A549 (cell line): ENCODE measurements around the gene NPHP1. TPM values are rescaled to one million over a fixed set of nuclear protein-coding genes. Genes with fewer than 3 reads are reported as not detected.

Source experiments
- ATAC-seq, 2 experiments: fragments of 200-7000 bp in 1 of 2; fragments of >200 bp in 1 of 2; cut with Nextera tagmentation in 1 of 2; cut with Tn5 transposase in 1 of 2; 3 replicates each; pipeline versions ENCODE4 v1.8.0 to v1.9.1; 2018 to 2020; ENCODE audit warnings: mild to moderate bottlenecking in 1 of 2, moderate library complexity in 1 of 2
- CTCF ChIA-PET: fragments of 300-600 bp; sonication (Branson Sonifier 250); formaldehyde crosslinking; extraction: SDS; loops from one replicate; lab custom pipeline; 2021; ENCODE audit warnings: antibody characterized with exemption, inconsistent platforms; lab: Yijun Ruan, JAX
- POLR2A ChIA-PET: fragments of 350-600 bp; formaldehyde crosslinking; extraction: SDS; loops from one replicate; lab custom pipeline; 2021; ENCODE audit warnings: antibody characterized with exemption, inconsistent platforms; lab: Yijun Ruan, JAX
- DNase-seq, 2 experiments: peaks; one replicate each; pipeline versions ENCODE4 v3.0.0 to v3.0.0-alpha.2; 2011 to 2016; ENCODE audit warnings: low read depth in 1 of 2, low spot score in 1 of 2
- FAIRE-seq: peaks from 2 replicates; lab custom pipeline; 2011; peaks lifted over from hg19 to GRCh38; lab: Jason Lieb, UNC
- H3K27ac ChIP-seq, 2 experiments: fragments of >200 bp; sonication (Bioruptor Twin); formaldehyde crosslinking; 3 replicates each; pipeline ENCODE4 v1.5.1; 2016 to 2017
- H3K4me1 ChIP-seq: fragments of >200 bp; sonication (Bioruptor Twin); formaldehyde crosslinking; 3 replicates; pipeline ENCODE4 v1.6.1; 2016
- H3K4me2 ChIP-seq: fragments of >200 bp; sonication (Bioruptor Twin); formaldehyde crosslinking; 3 replicates; pipeline ENCODE4 v1.6.1; 2016
- H3K4me3 ChIP-seq: fragments of >200 bp; sonication (Bioruptor Twin); formaldehyde crosslinking; 3 replicates; pipeline ENCODE4 v1.5.1; 2016
- H3K9me3 ChIP-seq: fragments of >200 bp; sonication (Bioruptor Twin); formaldehyde crosslinking; 3 replicates; pipeline ENCODE4 v1.6.1; 2016
- BHLHE40 ChIP-seq: IDR thresholded peaks from 2 replicates; pipeline ENCODE4 v1.6.1; 2012; ENCODE audit warnings: low read depth, low read length, inconsistent platforms
- CBX8 ChIP-seq: fragments of 200-600 bp; sonication (generic); IDR thresholded peaks from 2 replicates; pipeline ENCODE4 v1.6.1; 2016
- CEBPB ChIP-seq, 2 experiments: fragments of >200 bp in 1 of 2; sonication (Bioruptor Twin) in 1 of 2; formaldehyde crosslinking in 1 of 2; IDR thresholded peaks; 2 replicates each; pipeline ENCODE4 v1.6.1; 2012 to 2016
- FOSL2 ChIP-seq, 2 experiments: fragments of 450-650 bp in 1 of 2; fragments of >200 bp in 1 of 2; sonication (Bioruptor Twin) in 1 of 2; formaldehyde crosslinking; IDR thresholded peaks; 2 replicates each; pipeline versions ENCODE4 v1.5.0 to v1.6.1; 2016 to 2020; ENCODE audit warnings: mild to moderate bottlenecking in 1 of 2, moderate library complexity in 1 of 2
- JUNB ChIP-seq: fragments of >200 bp; sonication (Bioruptor Twin); formaldehyde crosslinking; IDR thresholded peaks from 2 replicates; pipeline ENCODE4 v1.6.1; 2016
- MAFK ChIP-seq: fragments of 450-650 bp; IDR thresholded peaks from 2 replicates; pipeline ENCODE4 v1.6.1; 2014; ENCODE audit not compliant: partially characterized antibody
- MAZ ChIP-seq: fragments of 150-350 bp; IDR thresholded peaks from 2 replicates; pipeline ENCODE4 v1.6.1; 2014; ENCODE audit warnings: antibody characterized with exemption, low read depth, low read length, borderline replicate concordance
- NFE2L2 ChIP-seq: fragments of 150-350 bp; conservative IDR thresholded peaks from 2 replicates; pipeline ENCODE4 v1.6.1; 2014; ENCODE audit warnings: low read length
- NPAS2 ChIP-seq: fragments of 250-450 bp; sonication (Bioruptor Pico); IDR thresholded peaks from 2 replicates; pipeline ENCODE4 v1.8.0; 2022; ENCODE audit warnings: mild to moderate bottlenecking, moderate library complexity, borderline replicate concordance
- POLR2A ChIP-seq: IDR thresholded peaks from 2 replicates; pipeline ENCODE4 v1.6.1; 2012; ENCODE audit warnings: mild to moderate bottlenecking, low read length
- RCOR1 ChIP-seq: fragments of 150-350 bp; IDR thresholded peaks from 2 replicates; pipeline ENCODE4 v1.6.1; 2014; ENCODE audit warnings: antibody characterized with exemption, low read length, low read depth
- RNF2 ChIP-seq: fragments of 200-600 bp; sonication (generic); IDR thresholded peaks from 2 replicates; pipeline ENCODE4 v1.6.1; 2016; ENCODE audit warnings: low read depth, mild to moderate bottlenecking, antibody characterized with exemption, moderate library complexity, borderline replicate concordance
- TP53 ChIP-seq: fragments of 250-450 bp; sonication (Bioruptor Pico); IDR thresholded peaks from 2 replicates; pipeline ENCODE4 v1.5.0; 2021; ENCODE audit warnings: mild to moderate bottlenecking, moderate library complexity
- ZC3H11A ChIP-seq: fragments of 450-650 bp; IDR thresholded peaks from 2 replicates; pipeline ENCODE4 v1.6.1; 2014; ENCODE audit warnings: antibody characterized with exemption, mild to moderate bottlenecking
- WGBS: methylation state at CpG from one replicate; pipeline ENCODE4 v1.1.6; 2017; ENCODE audit errors: missing lambda C conversion rate; 5-methylcytosine and 5-hydroxymethylcytosine counted together
- polyA plus RNA-seq, 4 experiments: library from polyadenylated mRNA; depleted of rRNA in 3 of 4; stranded (reverse); fragments of >200 nt; fragmentation: RNase III in 1 of 4; extraction: RNeasy Plus Mini Kit Qiagen cat#74134 plus additional on column Dnase treatment in 1 of 4; gene quantifications; 2 replicates in 3 of 4; 3 replicates in 1 of 4; pipeline ENCODE4 v1.2.3, GENCODE V29; 2011 to 2017
- TF ChIP-seq, protein P1 (sequence below): fragments of 150-350 bp; IDR thresholded peaks from 2 replicates; pipeline ENCODE4 v1.6.1; 2014; ENCODE audit warnings: low read depth, mild to moderate bottlenecking, low read length
- TF ChIP-seq, protein P2 (sequence below): fragments of 250-450 bp; sonication (Bioruptor Pico); IDR thresholded peaks from 2 replicates; pipeline ENCODE4 v1.5.0; 2020; ENCODE audit warnings: low read depth, mild to moderate bottlenecking, moderate library complexity
- TF ChIP-seq, protein P3 (sequence below): fragments of >200 bp; sonication (Bioruptor Twin); formaldehyde crosslinking; IDR thresholded peaks from 3 replicates; pipeline ENCODE4 v1.5.1; 2016
- TF ChIP-seq, protein P4 (sequence below): fragments of 450-650 bp; IDR thresholded peaks from 2 replicates; pipeline ENCODE4 v1.6.1; 2014; ENCODE audit warnings: antibody characterized with exemption
- TF ChIP-seq, protein P5 (sequence below): IDR thresholded peaks from 2 replicates; pipeline ENCODE4 v1.6.1; 2012

NPHP1 gene
- polyA plus RNA-seq, 2 of the 4 experiments (the other 2 are of a cell fraction), result 8.4 to 15.4 TPM

DNA sequence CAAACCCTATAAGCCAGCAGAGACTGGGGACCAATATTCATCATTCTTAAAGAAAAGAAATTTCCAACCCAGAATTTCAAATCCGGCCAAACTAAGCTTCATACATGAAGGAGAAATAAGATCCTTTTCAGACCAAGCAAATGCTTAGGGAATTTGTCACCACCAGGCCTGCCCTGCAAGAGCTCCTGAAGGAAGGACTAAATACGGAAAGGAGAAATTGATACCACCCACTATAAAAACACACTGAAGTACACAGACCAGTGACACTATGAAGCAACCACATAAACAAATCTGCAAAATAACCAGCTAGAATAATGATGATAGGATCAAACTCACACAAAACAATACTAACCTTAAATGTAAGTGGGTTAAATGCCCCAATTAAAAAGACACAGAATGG lies 22.4 kb downstream of the NPHP1 start (continued):
- TF ChIP-seq TP53 (CRISPR knock-in tag), result no peak
- TF ChIP-seq, protein P1, sequence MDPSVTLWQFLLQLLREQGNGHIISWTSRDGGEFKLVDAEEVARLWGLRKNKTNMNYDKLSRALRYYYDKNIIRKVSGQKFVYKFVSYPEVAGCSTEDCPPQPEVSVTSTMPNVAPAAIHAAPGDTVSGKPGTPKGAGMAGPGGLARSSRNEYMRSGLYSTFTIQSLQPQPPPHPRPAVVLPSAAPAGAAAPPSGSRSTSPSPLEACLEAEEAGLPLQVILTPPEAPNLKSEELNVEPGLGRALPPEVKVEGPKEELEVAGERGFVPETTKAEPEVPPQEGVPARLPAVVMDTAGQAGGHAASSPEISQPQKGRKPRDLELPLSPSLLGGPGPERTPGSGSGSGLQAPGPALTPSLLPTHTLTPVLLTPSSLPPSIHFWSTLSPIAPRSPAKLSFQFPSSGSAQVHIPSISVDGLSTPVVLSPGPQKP, result no peak
- TF ChIP-seq BHLHE40, result no peak
- TF ChIP-seq NPAS2 (CRISPR knock-in tag), result no peak
- TF ChIP-seq, protein P2, sequence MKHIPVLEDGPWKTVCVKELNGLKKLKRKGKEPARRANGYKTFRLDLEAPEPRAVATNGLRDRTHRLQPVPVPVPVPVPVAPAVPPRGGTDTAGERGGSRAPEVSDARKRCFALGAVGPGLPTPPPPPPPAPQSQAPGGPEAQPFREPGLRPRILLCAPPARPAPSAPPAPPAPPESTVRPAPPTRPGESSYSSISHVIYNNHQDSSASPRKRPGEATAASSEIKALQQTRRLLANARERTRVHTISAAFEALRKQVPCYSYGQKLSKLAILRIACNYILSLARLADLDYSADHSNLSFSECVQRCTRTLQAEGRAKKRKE, result no peak
- TF ChIP-seq MAFK, result no peak

DNA sequence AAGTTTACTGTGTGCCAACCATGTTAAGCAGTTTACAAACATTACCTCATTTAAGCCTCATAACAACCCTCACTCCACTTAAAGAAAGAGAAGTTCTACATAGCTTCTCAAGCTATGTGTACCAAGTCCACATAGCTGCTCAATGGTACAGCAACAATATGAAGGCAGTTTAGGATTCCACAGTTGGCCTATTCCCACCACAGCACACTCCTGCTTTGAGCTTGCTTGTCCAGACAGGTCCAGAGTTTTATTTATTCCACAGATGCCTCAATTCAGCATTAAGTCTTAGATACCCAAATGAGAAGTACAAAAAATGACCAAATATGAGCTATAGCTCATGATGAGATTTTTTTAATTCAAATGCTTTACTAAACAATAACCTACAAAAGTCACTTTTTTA lies 24.8 kb downstream of the NPHP1 start:
- no peak overlapping the region for H3K27ac ChIP-seq
- ChIA-PET CTCF (interaction anchor here (3.5 kb wide), 1 partner anchor 65 kb away, joined by 14 read pairs; the partner anchor contains the start of gene MALL), POLR2A (no interaction called here)
- H3K4me2 ChIP-seq, result no peak overlapping the region
- peaks cover 10% of the 10 kb centered on the region; the same call in 1 of the 3 replicates for H3K9me3 ChIP-seq
- DNase-seq, result no peak
- H3K4me3 ChIP-seq, result no peak overlapping the region
- no peak for FAIRE-seq
- ATAC-seq, result no peak
- no peak for TF ChIP-seq NFE2L2
- TF ChIP-seq, protein P1, result no peak
- TF ChIP-seq, protein P3, sequence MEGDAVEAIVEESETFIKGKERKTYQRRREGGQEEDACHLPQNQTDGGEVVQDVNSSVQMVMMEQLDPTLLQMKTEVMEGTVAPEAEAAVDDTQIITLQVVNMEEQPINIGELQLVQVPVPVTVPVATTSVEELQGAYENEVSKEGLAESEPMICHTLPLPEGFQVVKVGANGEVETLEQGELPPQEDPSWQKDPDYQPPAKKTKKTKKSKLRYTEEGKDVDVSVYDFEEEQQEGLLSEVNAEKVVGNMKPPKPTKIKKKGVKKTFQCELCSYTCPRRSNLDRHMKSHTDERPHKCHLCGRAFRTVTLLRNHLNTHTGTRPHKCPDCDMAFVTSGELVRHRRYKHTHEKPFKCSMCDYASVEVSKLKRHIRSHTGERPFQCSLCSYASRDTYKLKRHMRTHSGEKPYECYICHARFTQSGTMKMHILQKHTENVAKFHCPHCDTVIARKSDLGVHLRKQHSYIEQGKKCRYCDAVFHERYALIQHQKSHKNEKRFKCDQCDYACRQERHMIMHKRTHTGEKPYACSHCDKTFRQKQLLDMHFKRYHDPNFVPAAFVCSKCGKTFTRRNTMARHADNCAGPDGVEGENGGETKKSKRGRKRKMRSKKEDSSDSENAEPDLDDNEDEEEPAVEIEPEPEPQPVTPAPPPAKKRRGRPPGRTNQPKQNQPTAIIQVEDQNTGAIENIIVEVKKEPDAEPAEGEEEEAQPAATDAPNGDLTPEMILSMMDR, result no peak
- TF ChIP-seq POLR2A, result no peak
- no peak for TF ChIP-seq MAFK
- TF ChIP-seq, protein P4, sequence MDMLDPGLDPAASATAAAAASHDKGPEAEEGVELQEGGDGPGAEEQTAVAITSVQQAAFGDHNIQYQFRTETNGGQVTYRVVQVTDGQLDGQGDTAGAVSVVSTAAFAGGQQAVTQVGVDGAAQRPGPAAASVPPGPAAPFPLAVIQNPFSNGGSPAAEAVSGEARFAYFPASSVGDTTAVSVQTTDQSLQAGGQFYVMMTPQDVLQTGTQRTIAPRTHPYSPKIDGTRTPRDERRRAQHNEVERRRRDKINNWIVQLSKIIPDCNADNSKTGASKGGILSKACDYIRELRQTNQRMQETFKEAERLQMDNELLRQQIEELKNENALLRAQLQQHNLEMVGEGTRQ, result no peak
- no peak for TF ChIP-seq MAZ
- TF ChIP-seq RCOR1, result no peak
- TF ChIP-seq ZC3H11A, result no peak
- TF ChIP-seq RNF2, result no peak
- TF ChIP-seq, protein P5, sequence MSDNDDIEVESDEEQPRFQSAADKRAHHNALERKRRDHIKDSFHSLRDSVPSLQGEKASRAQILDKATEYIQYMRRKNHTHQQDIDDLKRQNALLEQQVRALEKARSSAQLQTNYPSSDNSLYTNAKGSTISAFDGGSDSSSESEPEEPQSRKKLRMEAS, result no peak
- no peak for TF ChIP-seq CEBPB (IDR thresholded peaks at IDR 0.05)
- H3K4me1 ChIP-seq, result no peaks in the 10 kb centered on the region

DNA sequence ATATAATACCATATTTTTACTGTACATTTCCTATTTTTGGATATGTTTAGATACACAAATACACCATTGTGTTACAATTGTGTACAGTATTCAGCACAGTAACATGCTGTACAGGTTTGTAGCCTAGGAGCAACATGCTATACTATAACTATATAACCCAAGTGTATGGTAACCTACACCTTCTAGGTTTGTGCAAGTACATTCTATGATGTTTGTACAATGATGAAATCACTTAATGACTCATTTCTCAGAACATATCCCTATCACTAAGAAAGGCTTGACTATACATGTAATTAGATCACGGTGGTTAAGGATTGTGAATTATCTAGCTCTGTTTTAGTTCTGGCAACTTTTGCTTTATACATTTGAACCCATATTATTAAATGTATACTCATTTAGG lies 31.3 kb downstream of the NPHP1 start:
- no peak overlapping the region for H3K4me3 ChIP-seq
- TF ChIP-seq JUNB (0 out of 2 replicates have a peak, but pooled peaks have one; percentile 17), CEBPB (IDR thresholded peaks at IDR 0.05) (peak; percentile 13 to 67; a peak in 2 of 4 replicates), RNF2 (no peak), FOSL2 (IDR thresholded peaks at IDR 0.05) (0 out of 2 replicates have a peak, but pooled peaks have one; percentile 39), FOSL2 (CRISPR knock-in tag; IDR thresholded peaks at IDR 0.05) (peak; percentile 72), CBX8 (no peak)
- TF ChIP-seq, all 56 proteins: peak for 3
- DNase-seq (peak in 1 of 2 experiments; percentile 20), FAIRE-seq (no peak), ATAC-seq (peak in 1 of 2 experiments; percentile 51; a peak in 2 of 6 replicates)
- Histone ChIP-seq H3K27ac (no peak overlapping the region), H3K4me1 (peaks cover 9% of the 10 kb centered on the region), H3K9me3 (no peaks in the 10 kb centered on the region), H3K4me2 (peak overlapping the region; percentile 40; the same call in 2 of the 3 replicates)
- ChIA-PET POLR2A (no interaction called here), CTCF (interaction anchor here (1.0 kb wide), 1 partner anchor 59 kb away, joined by 3 read pairs; no protein-coding TSS in a partner anchor)
- 7% methylated on average over 1 of the region's 1 CpG for WGBS
